Mucosa of stomach (tissue), 1 donor: ENCODE results near the gene WDCP.

Source experiments
- H3K27me3 ChIP-seq: one replicate; pipeline ENCODE4 v1.7.0; 2013; ENCODE audit warnings: mild to moderate bottlenecking, low read length; ENCODE audit not compliant: control insufficient read depth, insufficient read depth
- H3K36me3 ChIP-seq: one replicate; pipeline ENCODE4 v1.7.0; 2013; ENCODE audit warnings: low read length; ENCODE audit not compliant: control insufficient read depth, insufficient read depth
- H3K4me1 ChIP-seq: one replicate; pipeline ENCODE4 v1.7.0; 2013; ENCODE audit warnings: mild to moderate bottlenecking, low read length; ENCODE audit not compliant: control insufficient read depth, insufficient read depth
- H3K4me3 ChIP-seq: one replicate; pipeline ENCODE4 v1.7.0; 2013; ENCODE audit warnings: low read length
- H3K9ac ChIP-seq: one replicate; pipeline ENCODE4 v1.7.0; 2013; ENCODE audit warnings: mild to moderate bottlenecking, low read length, moderate library complexity
- H3K9me3 ChIP-seq: one replicate; pipeline ENCODE4 v1.7.0; 2013; ENCODE audit warnings: mild to moderate bottlenecking, low read length, moderate library complexity; ENCODE audit not compliant: control insufficient read depth
- donor health status: Pancreatic carcinoma.

WDCP gene

GRCh38 chr2:24077879-24078278 lies 30.7 kb upstream of the WDCP start:
- peak overlapping the region; percentile 91 for H3K9ac ChIP-seq
- H3K4me1 ChIP-seq = peaks cover 16% of the 10 kb centered on the region
- H3K36me3 ChIP-seq = no peaks in the 10 kb centered on the region
- no peaks in the 10 kb centered on the region for H3K9me3 ChIP-seq
- H3K27me3 ChIP-seq = no peaks in the 10 kb centered on the region
- peak overlapping the region; percentile 53 for H3K4me3 ChIP-seq

GRCh38 chr2:24077535-24077877 lies 30.3 kb upstream of the WDCP start:
- H3K36me3 ChIP-seq = no peaks in the 10 kb centered on the region
- no peaks in the 10 kb centered on the region for H3K27me3 ChIP-seq
- no peaks in the 10 kb centered on the region for H3K9me3 ChIP-seq
- H3K4me1 ChIP-seq = peaks cover 15% of the 10 kb centered on the region
- peak overlapping the region; percentile 53 for H3K4me3 ChIP-seq
- H3K9ac ChIP-seq = peak overlapping the region; percentile 91

GRCh38 chr2:24076849-24077534 lies 29.8 kb upstream of the WDCP start:
- Histone ChIP-seq H3K4me3 (peak overlapping the region; percentile 53), H3K9ac (peak overlapping the region; percentile 91), H3K4me1 (peaks cover 15% of the 10 kb centered on the region), H3K27me3 (no peaks in the 10 kb centered on the region), H3K36me3 (no peaks in the 10 kb centered on the region), H3K9me3 (no peaks in the 10 kb centered on the region)

- Histone ChIP-seq H3K27me3 (no peaks in the 10 kb centered on the region), H3K4me3 (peak within 1 kb of the TSS; percentile 100), H3K4me1 (peaks cover 15% of the 10 kb centered on the region), H3K36me3 (no peaks in the 10 kb centered on the region), H3K9me3 (no peaks in the 10 kb centered on the region), H3K9ac (peak within 1 kb of the TSS; percentile 91)
These were observed 29.0 kb upstream of the WDCP start, which contains the start of gene SF3B6 for GRCh38 chr2:24075915-24076848. Gene SF3B6, minus strand, starts transcription at chr2:24076326. Its CDS starts 97 bp downstream, at chr2:24076229.

GRCh38 chr2:24075259-24075658 lies 28.1 kb upstream of the WDCP start:
- Histone ChIP-seq H3K9ac (peak overlapping the region; percentile 91), H3K9me3 (no peaks in the 10 kb centered on the region), H3K4me1 (peaks cover 15% of the 10 kb centered on the region), H3K36me3 (no peaks in the 10 kb centered on the region), H3K4me3 (peak overlapping the region; percentile 100), H3K27me3 (no peaks in the 10 kb centered on the region)

GRCh38 chr2:24073816-24074215 lies 26.6 kb upstream of the WDCP start:
- Histone ChIP-seq H3K9ac (no peak overlapping the region), H3K9me3 (no peaks in the 10 kb centered on the region), H3K27me3 (no peaks in the 10 kb centered on the region), H3K4me1 (peaks cover 15% of the 10 kb centered on the region), H3K36me3 (no peaks in the 10 kb centered on the region), H3K4me3 (no peak overlapping the region)

- Histone ChIP-seq H3K9me3 (no peaks in the 10 kb centered on the region), H3K4me1 (peaks cover 6% of the 10 kb centered on the region), H3K9ac (no peak overlapping the region), H3K27me3 (no peaks in the 10 kb centered on the region), H3K4me3 (no peak overlapping the region), H3K36me3 (no peaks in the 10 kb centered on the region)
These were observed 25.1 kb upstream of the WDCP start for GRCh38 chr2:24072259-24072658.

- Histone ChIP-seq H3K4me1 (no peaks in the 10 kb centered on the region), H3K27me3 (no peaks in the 10 kb centered on the region), H3K9ac (no peak overlapping the region), H3K4me3 (no peak overlapping the region), H3K36me3 (peaks cover 5% of the 10 kb centered on the region), H3K9me3 (no peaks in the 10 kb centered on the region)
These were observed 18.1 kb upstream of the WDCP start for GRCh38 chr2:24065341-24065740.

GRCh38 chr2:24058564-24059271 lies 11.5 kb upstream of the WDCP start:
- Histone ChIP-seq H3K36me3 (peaks cover 5% of the 10 kb centered on the region), H3K4me3 (no peak overlapping the region), H3K9me3 (no peaks in the 10 kb centered on the region), H3K27me3 (no peaks in the 10 kb centered on the region), H3K9ac (no peak overlapping the region), H3K4me1 (peaks cover 14% of the 10 kb centered on the region)

GRCh38 chr2:24055750-24056149 lies 8.6 kb upstream of the WDCP start:
- Histone ChIP-seq H3K36me3 (peaks cover under 1% of the 10 kb centered on the region), H3K9me3 (no peaks in the 10 kb centered on the region), H3K4me1 (peaks cover 23% of the 10 kb centered on the region), H3K9ac (no peak overlapping the region), H3K4me3 (no peak overlapping the region), H3K27me3 (no peaks in the 10 kb centered on the region)

GRCh38 chr2:24054366-24055010 lies 7.3 kb upstream of the WDCP start:
- Histone ChIP-seq H3K27me3 (no peaks in the 10 kb centered on the region), H3K9ac (no peak overlapping the region), H3K4me3 (no peak overlapping the region), H3K4me1 (peaks cover 28% of the 10 kb centered on the region), H3K9me3 (no peaks in the 10 kb centered on the region), H3K36me3 (no peaks in the 10 kb centered on the region)
